Loucy (cell line): ENCODE results near the gene DHRS3.

Source experiments
- CTCF ChIP-seq: fragments of 200-600 bp; sonication (generic); conservative IDR thresholded peaks from 2 replicates; pipeline ENCODE4 v1.5.1; 2014; ENCODE audit warnings: mild to moderate bottlenecking, antibody characterized with exemption, low read length
- EZH2phosphoT487 ChIP-seq: fragments of 200-600 bp; IDR thresholded peaks from 2 replicates; pipeline ENCODE4 v1.6.1; 2018; ENCODE audit warnings: antibody characterized with exemption, mild to moderate bottlenecking, moderate library complexity, borderline replicate concordance

- no peak for TF ChIP-seq CTCF
- TF ChIP-seq EZH2phosphoT487 = no peak
Measured at GRCh38 chr1:12618965-12619791, 1.2 kb upstream of the DHRS3 start.
